ENCODE measurements around the gene CLCNKA.
"Not testable (repeated sequence)": the region's sequence is repeated elsewhere in the genome, so short reads cannot be mapped to it uniquely, and the experiment has no call there.

The CLCNKA gene

GRCh38 chr1:16021681-16022080 lies at the start of gene CLCNKA:
Gene CLCNKA, plus strand, starts transcription at chr1:16022036. Its CDS starts 584 bp downstream, at chr1:16022620.
- no peak for FAIRE-seq

DNA sequence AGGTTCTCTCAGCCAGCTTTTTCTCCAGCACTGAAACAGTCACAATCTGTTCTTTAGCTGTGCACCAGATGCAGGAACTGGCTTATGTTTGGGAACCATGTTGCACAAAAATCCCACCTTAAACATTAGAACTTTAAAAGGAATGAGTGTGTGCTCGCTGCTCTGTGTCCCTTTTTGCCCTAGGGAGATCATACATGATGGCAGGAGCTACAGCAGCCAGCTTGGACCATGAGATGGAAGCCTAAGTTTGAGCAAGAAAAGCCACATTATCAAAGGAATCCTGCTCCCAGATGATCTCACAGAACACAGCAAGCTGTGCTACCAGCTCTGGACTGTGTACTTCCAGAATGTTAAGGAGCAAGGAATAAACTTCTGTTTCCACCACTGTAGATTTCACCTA lies 49.4 kb upstream of the CLCNKA start:
- FAIRE-seq: no peak

- FAIRE-seq: no peak
Observed at GRCh38 chr1:15973772-15974171, 48.1 kb upstream of the CLCNKA start.

DNA sequence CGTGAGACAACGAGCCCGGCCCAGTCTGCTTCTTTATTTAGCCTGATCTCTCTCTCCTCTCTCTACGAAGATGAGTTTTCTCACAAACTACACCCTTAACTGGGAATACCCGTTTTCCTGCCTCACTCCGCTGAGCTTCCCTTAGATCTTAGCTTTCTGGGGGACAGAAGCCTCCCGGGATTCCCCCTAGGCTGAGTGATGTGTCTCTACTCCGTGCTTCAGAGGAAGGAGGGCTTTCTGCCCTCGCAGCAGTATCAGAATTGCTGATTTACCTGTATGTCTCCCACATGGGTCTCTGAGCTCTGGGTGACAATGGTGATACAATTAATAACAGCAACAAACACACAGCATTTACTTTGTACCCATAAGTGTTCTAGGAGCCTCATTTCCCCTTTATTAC lies 47.0 kb upstream of the CLCNKA start:
- no peak for FAIRE-seq

- no peak for FAIRE-seq
Observed at GRCh38 chr1:15975358-15975804, 46.5 kb upstream of the CLCNKA start.

DNA sequence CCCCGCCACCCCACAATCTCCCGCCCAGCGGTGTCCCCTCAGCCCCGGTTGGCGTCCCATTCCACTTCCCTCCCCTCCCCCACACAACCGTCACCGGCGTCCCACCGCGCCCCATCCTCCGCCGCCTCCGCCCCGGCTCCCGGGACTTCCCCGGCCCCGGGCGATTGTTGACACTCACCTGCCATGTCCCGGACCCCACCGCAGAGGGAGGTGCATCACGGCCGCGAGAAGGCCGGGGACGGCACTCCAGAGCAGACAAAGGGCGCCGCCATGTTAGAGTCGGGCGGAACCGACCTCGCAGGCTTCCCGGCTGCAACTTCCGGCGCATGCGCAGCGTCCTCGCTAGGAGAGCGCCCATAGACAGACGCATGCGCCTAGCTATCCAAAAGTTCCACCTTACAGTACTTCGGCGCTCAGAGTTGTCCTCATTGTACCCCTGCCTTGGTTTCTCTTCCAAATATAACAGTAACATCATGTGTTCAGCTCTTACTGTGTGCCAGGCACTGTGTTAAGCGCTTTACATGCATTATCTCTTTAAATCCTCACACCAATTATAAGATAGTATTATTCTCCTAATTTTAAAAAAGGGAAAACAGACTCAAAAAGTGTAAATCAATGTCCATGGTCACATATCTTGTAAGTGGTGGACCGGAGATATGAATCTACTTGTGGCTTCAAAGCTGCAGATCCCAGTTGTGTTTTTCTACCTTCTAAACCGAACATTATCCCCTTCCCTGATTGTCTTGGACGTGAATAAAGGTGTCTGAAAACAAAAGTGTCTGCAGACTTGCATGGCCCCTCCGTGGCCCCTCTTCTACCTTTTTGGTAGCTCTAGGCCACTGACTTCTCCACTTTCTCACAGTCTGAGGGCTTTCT lies 45.8 kb upstream of the CLCNKA start, which contains the start of gene ZBTB17:
TSS of gene ZBTB17 (minus strand) at position 297 of the 876 bp plus-strand sequence. CDS start 27,606 bp downstream, outside the sequence.
- FAIRE-seq: no peak

DNA sequence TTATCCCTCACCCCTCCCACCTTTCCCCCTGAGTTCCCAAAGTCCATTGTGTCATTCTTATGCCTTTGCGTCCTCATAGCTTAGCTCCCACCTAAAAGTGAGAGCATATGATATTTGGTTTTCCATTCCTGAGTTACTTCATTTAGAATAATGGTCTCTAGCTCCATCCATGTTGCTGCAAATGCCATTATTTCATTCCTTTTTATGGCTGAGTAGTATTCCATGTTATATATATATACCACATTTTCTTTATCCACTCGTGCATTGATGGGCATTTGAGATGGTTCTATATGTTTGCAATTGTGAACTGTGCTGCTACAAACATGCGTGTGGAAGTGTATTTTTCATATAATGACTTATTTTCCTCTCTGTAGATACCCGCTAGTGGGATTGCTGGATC lies 43.9 kb upstream of the CLCNKA start:
- not testable (repeated sequence) for FAIRE-seq

DNA sequence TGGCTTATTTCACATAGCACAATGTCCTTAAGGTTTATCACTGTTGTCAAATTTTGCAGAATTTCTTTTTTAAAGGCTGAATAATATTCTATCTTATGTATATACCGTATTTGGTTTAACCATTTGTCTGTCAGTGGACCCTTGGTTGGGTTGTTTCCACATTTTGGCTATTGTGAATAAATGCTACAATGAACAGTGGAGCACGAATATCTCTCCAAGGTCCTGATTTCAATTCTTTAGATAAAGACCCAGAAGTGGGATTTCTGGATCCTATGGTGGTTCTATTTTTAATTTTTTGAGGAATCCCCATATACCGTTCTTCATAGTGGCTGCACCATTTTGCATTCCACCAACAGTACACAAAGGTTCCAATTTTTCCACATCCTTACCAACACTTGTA lies 40.2 kb upstream of the CLCNKA start:
- no peak for FAIRE-seq

GRCh38 chr1:15983275-15983674 lies 38.6 kb upstream of the CLCNKA start:
- no peak for FAIRE-seq

DNA sequence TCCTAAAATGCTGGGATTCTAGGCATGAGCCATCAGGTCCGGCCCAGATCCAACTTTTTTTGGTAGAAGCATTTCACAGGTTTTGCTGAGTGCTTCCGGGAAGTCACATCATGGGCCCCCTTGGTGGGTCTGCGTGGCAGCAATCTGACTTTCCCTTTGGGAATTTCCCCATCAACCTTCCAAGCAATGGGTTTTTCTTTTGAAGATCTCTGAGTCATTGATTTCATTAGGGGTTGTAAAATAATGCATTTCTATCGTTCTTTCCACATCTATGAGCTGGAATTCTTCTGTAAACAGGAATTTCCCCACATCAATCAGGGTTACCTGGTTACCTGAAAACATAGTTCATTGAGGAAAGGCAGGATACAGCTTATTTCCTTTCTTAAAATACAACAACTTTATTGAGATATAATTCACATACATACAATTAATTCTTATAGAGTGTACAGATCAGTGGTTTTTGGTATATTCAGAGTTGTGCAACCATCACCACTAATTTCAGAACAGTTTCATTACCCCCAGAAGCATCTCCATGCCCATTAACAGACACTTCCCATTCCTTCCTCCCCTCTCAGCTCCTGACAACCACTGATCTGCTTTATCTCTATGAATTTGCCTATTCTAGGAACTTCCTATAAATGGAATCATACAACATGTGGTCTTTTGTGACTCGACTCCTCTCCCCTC lies 36.1 kb upstream of the CLCNKA start:
- peak; percentile 92 for FAIRE-seq

- no peak for FAIRE-seq
Observed at GRCh38 chr1:15988856-15989736, 32.7 kb upstream of the CLCNKA start.

- no peak for FAIRE-seq
Observed at GRCh38 chr1:15989776-15990175, 32.1 kb upstream of the CLCNKA start.

- FAIRE-seq: no peak
Observed at GRCh38 chr1:15991427-15992186, 30.2 kb upstream of the CLCNKA start.

DNA sequence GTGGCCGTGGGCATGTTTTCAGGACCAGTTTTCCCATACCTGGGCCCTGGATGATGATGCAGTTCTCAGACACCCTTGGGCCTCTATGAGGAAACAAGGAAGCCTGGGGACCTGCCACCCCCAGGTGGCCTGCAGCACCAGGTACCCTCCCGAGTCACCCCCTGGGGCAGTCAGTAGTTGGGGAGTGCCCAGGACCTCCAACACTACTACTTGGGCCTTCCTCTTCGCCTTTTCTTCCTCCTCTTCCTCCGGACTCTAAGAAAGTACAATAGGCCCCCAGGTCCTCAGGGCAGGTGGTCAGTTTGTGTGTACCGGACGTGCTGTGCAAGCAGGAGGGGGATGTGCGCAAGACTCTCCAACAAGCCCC lies 29.7 kb upstream of the CLCNKA start:
- no peak for FAIRE-seq

- FAIRE-seq: no peak
Observed at GRCh38 chr1:15992582-15993500, 29.0 kb upstream of the CLCNKA start.

DNA sequence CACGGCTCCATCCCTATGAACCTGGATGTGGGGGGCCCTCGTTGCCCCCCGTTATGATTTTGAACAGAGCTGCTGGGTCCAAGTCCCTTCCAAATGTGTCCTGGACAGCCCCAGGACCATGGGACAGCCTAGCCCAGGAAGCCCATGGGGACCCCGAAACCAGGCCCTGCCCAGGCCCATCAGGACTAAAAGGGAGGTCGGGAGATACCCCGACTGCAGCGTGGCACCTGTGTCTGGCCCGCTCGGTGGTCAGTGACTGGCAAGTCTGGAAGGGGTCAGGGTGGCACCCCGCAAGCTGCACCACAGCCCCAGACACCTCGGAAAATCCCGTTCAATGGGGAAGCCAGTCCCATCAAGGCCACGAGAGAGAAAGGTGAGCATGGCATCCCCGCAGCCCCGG lies 28.2 kb upstream of the CLCNKA start:
- no peak for FAIRE-seq

- FAIRE-seq: no peak
Observed at GRCh38 chr1:15994081-15994480, 27.8 kb upstream of the CLCNKA start.

DNA sequence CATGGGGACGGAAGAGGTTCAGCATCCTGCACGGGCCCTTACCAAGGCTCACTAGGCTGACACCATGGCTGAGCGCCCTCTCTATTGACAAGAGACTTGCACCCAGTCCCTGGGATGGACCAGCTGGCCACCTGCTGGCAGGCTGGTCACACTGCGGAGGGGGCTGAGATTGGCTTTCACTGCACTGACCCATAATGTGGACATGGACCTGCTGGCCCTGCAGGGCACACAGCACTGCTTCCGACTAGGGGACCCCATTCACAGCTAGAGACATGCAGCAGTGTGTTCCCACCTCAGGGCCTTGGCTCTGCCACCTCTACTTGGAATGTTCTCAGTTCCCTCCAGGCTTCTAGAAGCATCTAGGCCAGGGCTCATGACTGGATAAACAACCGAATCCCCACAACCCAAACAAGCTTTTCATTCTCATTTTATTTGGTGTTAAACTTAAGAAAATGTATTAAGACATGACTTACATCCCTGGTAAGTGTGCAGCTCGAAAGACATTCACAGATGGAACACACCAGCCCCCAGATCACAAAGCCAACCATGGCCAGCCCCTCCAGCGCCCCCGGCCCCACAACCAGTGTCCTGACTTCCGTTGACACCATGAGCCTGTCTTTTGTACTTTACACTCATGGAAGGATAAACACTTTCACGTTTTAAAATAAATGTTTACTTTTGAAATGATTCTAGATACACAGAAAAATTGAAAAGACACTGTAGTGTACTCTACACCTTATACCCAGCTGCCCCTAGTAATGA lies 27.1 kb upstream of the CLCNKA start:
- FAIRE-seq: no peak

DNA sequence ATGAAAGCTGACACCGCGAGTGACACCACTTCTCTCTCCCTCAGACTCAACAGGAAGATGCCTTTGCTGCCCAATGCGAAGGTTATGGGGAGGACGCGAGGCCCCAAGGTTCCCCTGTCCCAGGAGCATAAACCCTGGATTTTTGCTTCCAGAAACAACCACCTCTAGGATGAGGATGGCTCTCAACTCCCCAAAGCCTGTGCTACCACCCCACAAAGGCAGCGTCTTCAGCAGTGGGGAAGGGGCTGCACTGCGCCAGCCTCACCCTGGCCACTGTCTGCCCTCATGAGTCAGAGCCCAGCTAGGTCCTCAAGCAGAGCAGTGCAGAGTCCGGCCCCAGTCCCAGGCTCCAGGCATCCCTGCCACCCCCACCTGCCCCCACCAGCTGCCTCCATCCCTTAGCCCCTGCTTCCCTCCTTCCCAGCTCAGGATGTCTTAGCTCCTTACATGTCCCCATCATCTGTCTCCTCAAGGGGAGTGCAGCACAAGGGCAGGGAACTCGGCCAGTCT lies 24.7 kb upstream of the CLCNKA start:
- FAIRE-seq: no peak

- no peak for FAIRE-seq
Observed at GRCh38 chr1:15997637-15998280, 24.1 kb upstream of the CLCNKA start.

Data from islet of Langerhans (tissue), 1 donor.